Amygdala (tissue), 56 donors: ENCODE data around the gene EPN1.

ENCODE experiments used
- DNase-seq, 56 donors: peaks; one replicate each; lab custom pipeline; 2025; lab: John Stamatoyannopoulos, UW

EPN1 gene

DNA sequence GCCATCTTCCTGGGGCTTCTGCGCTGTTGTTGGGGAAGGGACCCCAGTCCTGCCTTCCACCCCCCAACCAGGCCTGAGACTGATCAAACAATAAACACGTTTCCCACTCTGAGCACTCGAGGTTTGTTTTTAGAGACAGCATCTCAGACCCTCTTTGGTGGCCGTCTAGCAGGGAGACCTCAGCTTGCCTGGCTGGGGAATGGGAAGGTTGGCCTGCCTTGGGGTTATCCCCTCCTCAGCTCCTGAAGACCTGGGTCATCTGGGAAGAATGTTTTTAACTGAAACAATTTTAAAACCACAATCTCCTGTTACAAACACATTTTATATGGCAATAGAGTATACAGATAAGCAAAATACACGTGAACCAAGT, 29.5 kb upstream of the EPN1 start:
- DNase-seq, result no peak

DNA sequence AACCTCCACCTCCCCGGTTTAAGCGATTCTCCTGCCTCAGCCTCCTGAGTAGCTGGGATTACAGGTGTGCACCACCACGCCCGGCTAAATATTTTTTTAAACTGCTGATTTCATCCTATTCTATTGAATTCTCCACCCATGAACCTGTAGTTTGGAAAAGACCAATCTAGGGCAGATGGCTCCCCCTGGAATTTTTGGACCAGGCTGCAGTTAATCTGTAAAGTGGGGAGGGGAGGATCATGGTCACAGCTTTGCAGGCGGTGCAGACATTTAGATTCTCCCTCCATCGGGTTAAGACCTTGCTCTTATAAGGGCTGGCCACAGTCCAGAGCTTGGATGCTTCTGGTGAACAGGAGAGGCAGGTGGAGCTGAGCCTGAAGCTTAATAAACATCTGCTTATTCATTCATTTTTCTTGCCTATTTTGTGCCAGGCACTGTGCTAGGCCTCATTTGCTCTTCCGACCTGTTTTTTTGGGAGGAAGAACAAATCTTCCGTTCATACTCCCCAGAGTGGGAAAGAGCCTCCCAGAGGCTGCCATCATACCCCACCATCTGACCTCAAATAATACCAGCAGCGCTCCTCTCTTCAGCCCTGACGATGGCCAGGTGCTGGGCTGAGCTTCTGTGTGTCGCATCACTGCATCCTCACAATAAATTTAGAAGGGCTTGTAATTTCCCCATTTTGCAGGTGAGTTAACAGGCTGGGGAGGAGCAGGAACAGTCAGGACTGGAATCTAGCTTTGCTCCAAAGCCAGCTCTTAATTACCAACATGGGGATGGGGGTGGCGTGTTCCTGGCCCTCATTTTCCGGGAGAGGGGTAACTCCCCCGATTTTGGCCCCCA, 27.9 kb upstream of the EPN1 start:
- no peak for DNase-seq

DNA sequence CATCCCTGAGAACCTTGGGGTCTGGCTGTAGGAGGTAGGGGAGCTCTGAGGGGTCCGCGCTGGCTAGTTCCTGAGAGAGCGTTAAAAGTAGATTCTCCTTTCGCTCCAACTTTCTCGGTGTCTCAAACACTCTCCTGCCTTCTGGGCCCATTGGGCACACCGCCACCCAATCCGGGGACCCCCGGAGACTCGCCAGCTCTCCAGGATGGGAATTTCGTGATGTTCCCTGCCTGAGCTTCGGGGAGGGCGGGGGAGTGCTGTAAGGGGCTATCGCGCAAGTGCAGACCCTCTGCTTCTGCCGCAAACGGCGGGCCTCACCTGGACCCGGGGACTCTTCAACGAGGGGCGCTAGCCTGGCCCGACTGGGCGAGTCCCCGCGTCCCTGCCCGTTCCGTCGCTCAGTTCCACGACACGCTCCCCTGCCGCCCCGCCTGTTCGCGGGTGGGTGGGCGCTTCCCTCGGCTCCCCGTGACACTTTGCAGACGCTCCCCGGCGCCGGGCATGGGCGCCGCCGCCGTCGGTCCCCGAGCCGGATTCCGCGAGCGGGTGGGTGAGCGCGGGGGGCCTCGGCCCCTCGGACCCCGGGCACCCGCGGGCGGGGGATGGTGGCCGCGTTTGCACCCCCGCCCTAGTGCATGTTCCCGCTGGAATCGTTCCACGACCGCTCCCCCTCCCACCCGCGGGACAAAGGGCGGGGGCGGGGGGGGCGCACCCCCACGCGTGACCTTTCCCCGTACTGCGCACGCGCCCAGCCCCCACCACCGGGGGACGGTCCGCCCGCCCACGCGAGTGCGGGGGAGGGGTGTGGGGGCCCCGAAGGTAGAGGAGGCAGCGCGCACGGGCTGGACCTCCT, 27.1 kb upstream of the EPN1 start, which contains the start of gene CCDC106:
Gene CCDC106, plus strand, starts transcription at position 481 of the 853 bp plus-strand sequence. CDS start 835 bp downstream, outside the sequence.
- DNase-seq, result peak in 54 of 56 donors; percentile 26 to 92 (median 70)

DNA sequence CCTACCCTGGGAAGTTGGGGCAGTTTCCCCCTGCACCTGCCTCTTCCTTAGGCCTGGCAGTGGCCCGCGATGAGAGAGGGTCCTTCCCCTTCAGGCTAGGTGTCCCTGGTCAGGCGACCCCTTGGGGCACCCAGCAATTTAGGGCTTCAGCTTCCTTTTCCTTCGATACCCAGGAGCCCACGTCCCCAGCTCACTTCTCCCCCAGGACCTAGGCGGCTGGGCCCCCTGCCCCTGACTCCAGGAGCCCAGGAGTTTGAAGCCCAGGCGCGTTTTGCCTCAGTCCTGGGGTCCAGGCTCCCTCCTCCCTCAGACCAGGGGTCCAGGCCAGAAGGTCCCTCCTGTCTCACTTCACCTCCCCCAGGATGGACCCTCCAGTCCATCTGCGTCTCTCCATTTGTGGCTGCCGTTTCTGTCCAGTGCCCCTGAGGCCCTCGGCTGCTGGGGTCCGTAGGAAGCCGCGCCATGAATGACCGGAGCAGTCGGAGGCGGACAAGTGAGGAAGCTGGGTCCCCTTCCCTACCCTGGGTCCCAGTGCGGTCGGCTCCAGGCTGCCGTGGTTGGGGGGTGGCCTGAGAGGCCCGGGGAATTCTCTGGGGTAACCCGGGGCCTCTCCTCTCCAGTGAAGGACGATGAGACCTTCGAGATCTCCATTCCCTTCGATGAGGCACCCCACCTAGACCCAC, 26.3 kb upstream of the EPN1 start:
- no peak for DNase-seq

DNA sequence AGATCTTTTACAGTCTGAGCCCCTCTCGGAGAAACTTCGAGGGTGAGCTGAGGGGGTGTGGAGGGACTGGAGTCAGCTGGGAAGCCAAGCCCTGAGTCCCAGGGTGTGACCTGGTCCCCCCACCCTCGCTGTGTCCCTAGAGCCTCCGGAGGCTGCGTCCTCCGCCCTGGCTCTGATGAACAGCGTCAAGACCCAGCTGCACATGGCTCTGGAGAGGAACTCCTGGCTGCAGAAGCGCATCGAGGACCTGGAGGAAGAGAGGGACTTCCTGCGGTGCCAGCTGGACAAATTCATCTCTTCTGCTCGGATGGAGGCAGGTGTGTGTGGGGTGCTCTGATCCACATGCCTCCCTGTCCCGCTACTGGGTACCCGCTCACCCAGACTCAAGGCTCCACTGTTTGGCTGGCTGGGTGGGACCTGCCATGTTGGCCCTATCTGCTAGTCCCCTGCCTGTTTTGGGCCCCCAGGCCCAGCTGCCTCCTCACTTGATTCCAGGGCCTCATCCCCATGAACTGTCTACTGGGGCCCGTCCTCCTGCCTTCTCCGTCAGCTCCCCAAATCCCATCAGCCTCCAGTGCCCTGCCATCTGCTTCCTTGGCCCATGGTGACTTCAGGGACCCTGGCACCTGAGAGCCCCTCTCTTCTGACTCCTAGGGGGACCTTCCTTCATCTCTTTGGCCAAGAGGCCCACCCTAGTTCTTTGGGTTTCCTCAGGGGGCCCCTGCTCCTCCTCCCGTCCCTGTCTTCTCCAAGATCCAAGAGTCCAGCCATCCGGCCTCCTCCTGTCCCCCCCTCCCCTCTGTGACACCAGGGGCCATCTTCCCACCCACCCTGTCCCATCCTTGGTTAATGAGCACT, 25.5 kb upstream of the EPN1 start:
- no peak for DNase-seq

DNA sequence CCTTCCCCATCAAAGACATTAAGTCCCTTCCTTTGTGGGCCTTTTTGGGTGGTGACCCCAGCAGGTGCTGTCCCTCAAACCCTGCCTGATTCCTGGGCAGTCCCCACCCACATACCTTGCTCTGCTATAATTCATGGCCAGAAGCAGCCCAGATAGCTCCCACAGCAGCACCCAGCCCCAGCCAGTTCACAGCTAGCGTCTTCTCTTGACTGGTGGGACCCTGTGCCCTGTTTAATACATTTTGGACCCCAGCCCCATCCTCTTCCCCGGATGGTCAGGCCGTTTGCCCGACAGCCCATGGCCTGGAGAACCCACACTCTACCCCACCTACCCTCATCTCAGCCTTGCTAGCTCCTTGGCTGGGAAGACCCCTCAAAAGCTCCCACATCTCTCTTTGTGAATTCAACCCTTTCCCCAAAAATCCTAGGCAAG, 24.9 kb upstream of the EPN1 start:
- no peak for DNase-seq

DNA sequence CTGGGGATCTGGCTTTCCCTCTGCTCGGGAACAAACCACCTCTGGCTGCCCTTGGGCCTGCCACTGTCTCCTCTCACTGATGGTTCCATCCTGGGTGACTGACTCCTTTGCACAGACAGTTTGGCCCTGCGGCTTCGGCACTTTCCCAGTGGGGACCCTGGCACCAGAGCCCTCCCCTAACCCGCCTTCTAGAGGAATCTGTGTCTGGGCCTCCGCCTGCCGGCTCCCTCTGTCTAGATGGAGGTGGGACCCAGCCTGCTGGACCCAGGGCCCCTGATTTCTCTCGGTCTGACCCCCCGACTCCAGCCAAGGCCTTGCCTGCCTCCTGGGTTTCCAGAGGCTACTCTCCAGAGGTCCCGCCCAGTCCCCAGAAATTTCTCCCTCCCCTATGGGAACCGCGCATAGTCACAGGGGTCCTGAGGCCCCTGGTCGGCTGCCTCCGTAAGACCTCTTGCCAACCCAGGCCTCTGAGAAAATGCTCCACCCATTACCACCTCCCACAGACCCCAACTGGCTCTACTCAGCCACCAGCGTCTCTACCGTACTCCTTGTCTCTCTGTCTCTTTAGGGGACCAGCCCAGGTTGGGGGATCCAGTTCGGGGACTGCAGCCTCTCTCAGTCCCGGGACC, 24.3 kb upstream of the EPN1 start:
- no peak for DNase-seq

DNA sequence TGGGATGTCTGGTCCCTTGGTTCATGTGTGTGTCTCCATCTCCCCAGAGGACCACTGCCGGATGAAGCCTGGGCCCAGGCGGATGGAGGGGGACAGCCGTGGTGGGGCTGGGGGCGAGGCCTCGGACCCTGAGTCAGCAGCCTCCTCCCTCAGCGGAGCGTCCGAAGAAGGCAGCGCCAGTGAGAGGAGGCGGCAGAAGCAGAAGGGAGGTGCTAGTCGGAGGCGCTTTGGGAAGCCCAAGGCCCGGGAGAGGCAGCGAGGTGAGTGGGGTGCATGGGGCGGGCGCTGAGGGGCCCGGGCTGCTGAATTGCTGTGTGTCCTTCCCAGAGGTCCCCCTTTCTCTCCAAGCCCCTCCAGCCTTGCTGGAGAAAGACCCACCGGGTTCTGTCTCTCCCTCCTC, 23.8 kb upstream of the EPN1 start:
- no peak for DNase-seq

DNA sequence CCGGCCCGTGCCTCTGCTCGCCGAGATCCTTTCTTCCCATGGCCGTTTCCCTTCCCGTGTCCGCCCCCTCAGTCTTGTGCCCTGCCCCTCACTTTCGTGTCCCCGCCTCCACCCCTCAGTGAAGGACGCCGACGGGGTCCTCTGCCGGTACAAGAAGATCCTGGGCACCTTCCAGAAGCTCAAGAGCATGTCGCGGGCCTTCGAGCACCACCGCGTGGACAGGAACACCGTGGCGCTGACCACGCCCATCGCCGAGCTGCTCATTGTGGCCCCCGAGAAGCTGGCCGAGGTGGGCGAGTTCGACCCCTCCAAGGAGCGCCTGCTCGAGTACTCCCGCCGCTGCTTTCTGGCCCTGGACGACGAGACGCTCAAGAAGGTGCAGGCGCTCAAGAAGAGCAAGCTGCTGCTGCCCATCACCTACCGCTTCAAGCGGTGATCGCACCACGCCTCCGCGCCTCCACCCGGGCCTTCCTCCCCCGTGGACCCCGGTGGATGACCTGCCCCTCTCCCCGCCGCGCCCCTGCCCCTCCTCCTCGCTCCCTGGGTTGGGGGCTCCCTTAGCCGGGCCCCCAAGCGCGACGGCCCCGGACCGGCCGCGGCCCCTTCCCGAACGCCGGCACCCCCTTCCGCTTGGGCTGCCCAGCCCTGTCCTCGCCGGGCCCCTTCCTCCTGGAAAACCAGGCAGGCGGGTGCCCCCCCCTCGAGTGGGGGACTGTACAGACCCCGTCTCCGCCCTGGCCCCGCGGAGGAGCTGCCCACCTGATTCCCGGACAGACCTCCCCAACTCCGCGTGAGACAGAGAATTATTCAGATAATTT, 22.5 kb upstream of the EPN1 start:
- no peak for DNase-seq

DNA sequence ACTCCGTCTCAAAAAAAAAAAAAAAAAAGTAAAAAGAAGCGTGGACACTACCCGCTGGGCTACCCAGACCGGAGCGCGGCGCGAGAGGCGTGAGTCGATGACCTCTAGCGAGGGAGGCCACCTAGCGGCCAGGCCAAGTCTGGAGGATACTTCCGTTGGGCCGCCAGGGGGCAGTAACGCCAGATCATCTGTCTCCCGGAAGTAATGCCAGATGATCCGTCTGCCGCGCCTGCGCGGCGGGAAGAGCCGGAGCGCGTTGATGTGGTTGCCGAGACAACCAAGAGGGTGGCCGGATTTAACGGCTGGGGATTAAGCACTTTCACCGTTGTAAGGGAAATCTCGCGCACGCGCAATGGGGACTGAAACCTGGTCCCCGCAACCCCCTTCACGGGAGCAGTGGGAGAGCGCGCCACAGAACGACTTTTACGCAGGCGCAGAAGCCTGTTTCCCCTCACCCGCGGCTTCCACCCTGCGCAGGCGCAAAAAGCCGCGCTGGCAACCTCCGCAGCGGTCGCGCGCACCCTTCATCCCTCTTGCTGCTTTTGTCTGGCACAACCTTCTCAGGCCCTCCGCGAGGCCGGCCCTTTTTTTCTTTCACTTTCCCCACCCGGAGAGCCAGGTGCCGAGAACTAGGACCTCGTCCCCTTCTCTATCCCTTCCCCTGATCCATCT, 21.2 kb upstream of the EPN1 start:
- peak; percentile 84 to 100 (median 95) for DNase-seq

DNA sequence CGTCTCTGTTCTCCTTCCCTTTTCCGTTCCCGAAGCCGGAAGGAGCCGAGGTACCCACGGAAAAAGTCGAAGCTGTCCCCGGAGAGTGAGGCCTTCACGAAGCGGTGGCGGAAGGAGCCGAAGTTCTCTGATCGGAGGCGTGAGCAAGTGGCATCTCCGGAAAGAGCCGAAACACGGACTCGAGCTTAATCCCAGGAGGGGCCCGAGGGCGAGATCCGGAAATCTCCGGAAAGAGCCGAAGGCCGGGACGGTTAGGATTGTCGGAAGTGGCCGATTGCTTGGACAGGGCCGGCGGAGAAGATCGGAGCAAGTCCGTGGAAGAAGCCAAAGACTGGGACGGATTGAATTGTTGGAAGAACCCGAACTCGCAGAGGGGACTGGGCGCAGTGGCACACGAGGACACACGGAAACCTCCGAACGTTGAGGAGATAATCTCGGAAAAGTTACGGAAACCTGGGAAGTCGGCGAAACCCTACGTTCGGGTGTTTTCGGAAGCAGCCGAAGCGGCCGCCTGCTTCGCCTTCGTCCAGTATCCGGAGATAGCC, 20.6 kb upstream of the EPN1 start:
- DNase-seq, result peak; percentile 87 to 99 (median 97)

DNA sequence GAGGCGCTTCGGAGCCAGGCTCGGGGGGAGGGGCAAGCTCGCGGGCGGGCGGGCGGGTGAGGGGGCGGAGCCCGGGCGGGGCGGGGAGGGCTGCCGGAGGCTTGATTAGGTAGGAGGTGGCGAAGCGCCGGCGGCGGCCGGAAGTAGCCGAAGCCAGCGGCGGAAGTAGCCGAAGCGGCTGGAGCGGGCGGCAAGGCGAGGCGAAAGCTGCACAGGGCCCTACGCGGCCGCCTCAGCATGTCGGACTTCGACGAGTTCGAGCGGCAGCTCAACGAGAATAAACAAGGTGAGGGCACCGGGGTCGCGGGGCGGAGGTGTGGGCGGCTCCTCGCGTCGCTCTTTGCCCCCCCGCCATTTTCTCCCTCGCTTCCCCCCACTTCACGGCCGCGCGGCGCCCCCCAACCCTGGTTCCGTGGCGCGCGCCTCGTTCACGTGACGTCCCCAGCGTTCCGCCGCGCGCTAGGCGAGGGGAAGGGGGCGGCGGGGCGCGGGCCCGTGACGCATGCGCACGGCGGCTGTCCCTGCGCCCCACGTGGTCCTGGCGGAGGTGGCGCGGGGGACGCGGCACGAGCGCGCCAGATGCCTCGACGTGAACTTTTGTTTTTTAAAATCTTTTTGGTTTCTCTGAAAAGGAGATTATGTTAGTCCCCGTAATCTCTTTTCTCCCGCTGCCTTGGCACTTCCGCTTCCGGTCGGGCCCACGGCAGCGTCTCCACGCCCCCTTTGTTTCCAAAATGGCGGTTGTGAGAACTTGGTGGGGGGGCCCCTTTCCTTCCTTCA, 20.0 kb upstream of the EPN1 start, which contains the start of gene U2AF2:
Gene U2AF2, plus strand, starts transcription at position 168 of the 780 bp plus-strand sequence. Its CDS starts 70 bp downstream, at position 238.
- peak in 53 of 56 donors; percentile 50 to 99 (median 94) for DNase-seq

DNA sequence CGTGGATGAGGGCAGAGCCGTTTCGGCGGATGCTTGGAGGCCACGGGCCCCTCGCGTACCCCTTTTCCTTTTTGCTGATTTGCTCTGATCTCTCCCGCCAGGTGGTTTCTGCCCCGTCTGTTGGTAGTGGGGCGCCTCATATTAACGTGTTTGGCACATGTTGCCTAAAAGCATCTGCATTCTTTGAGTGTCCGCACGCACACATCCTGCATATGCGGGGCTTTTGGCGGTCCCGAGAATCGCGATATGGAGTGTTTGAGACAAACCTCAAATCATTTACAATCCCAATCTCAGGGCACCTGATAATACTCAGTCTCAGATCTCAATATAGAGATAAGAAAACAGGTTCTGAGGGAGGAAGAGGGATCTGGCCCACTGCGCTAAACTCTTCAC, 19.4 kb upstream of the EPN1 start:
- DNase-seq, result peak in 1 of 56 donors; percentile 55

DNA sequence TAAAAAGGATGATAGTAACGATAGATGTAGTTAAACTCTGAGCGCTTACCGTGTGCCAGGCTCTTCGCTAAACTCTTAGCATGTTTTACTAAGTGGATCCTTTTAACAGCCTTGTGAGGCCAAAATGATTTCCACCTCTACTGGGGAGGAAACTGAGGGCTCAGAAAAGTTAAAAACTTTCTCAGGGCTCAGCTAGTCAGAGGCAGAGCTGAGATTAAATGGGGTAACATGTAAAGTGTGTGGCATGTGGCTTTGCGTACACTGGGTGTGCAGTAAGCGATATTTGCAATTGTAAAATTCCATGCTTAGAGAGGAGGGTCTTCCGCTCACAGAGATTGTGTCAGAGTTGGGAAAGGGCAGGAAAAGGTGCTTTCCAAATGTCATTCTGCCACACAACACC, 18.5 kb upstream of the EPN1 start:
- no peak for DNase-seq

DNA sequence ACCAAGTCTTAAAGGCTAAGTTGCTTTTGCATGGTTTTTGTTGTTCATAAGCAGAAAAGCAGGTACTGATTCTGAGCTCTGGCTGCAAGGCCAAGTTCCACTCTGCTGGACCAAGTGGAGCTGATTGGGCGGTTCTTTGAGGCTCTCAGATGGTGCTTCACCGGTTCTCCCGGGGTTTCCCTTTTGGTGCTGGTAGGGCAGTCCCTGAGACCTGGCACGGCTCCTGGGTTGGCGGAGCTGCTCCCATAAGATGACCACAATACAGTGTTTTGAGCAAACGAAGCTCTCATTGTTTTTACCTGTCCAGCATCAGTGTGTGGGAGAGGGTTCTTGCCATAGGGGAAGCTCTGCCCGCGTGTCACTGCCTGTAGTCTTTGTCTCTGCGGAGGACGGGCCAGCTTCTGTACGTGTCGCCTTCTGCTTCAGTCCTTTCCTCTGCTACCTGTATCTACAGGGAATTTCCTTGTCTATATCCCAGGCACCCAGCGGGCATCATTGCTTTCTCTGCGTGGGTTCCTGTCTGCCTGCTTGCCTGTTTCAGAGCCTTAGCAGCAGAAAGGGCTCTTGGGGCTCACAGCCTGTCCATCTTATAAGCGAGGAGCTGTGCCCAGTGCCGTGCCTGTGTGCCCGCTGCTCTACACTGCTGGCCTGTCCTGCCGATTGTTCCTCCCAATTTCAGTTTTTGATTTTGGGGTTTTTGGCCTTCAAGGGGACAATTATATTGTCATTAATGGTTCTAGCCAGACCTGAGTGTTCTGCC, 17.9 kb upstream of the EPN1 start:
- DNase-seq, result no peak

DNA sequence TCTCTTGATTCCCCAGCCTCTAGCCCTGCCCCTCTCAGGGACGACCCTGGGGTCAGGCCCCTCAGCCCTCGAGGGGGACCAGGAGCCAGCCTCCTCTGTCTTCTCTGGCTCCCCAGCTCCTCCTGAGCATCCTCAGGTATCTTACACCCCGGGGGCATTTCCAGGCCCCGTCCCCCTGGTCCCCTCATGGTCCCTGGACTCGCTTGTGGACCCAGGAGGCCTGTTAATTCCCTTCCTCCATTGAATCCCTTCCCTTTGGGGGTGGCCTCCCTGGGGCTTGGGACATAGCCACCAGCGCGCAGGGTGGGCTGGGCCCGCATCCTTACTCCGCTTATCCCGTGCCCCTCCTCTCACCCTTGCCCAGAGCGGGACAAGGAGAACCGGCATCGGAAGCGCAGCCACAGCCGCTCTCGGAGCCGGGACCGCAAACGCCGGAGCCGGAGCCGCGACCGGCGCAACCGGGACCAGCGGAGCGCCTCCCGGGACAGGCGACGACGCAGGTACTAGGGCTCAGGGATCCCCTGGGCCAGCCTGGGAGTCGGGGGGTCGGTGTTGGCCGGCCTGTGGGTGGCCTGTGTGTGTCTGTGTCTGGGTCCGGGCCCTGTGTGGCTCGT, 16.1 kb upstream of the EPN1 start:
- DNase-seq, result no peak
